ENCODE results near the gene SPINDOC.

Gene SPINDOC

GRCh38 chr11:63816166-63816565 is 2.9 kb downstream of the SPINDOC start:
- no peak overlapping the region for H3K4me3 ChIP-seq (ENCODE audit: low read depth, low read length)
- TF ChIP-seq, protein P1, sequence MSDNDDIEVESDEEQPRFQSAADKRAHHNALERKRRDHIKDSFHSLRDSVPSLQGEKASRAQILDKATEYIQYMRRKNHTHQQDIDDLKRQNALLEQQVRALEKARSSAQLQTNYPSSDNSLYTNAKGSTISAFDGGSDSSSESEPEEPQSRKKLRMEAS (IDR thresholded peaks at IDR 0.05; ENCODE audit: low read depth, low read length): no peak
- DNase-seq (ENCODE audit: low read depth): no peak

DNA sequence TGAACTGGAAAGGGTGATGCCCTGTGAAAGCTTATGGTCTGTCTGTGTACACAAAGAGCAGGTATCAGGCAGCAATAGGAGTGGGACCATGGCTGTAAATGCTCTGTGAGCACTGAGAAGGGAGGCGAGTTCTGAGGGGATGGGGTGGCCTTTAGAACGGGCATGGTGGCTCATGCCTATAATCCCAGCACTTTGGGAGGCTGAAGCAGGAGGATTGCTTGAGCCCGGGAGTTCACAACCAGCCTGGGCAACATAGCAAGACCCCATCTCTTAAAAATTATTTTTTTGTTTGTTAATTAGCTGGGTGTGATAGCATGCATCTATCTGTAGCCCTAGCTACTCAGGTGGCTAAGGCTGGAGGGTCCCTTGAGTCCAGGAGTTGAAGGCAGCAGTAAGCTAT is 3.5 kb downstream of the SPINDOC start:
- H3K4me3 ChIP-seq (ENCODE audit: low read depth, low read length): peak overlapping the region; percentile 4
- DNase-seq (ENCODE audit: low read depth): no peak
- TF ChIP-seq, protein P2, sequence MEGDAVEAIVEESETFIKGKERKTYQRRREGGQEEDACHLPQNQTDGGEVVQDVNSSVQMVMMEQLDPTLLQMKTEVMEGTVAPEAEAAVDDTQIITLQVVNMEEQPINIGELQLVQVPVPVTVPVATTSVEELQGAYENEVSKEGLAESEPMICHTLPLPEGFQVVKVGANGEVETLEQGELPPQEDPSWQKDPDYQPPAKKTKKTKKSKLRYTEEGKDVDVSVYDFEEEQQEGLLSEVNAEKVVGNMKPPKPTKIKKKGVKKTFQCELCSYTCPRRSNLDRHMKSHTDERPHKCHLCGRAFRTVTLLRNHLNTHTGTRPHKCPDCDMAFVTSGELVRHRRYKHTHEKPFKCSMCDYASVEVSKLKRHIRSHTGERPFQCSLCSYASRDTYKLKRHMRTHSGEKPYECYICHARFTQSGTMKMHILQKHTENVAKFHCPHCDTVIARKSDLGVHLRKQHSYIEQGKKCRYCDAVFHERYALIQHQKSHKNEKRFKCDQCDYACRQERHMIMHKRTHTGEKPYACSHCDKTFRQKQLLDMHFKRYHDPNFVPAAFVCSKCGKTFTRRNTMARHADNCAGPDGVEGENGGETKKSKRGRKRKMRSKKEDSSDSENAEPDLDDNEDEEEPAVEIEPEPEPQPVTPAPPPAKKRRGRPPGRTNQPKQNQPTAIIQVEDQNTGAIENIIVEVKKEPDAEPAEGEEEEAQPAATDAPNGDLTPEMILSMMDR (IDR thresholded peaks at IDR 0.05; ENCODE audit: low read depth, low read length): no peak
- TF ChIP-seq POLR2A (IDR thresholded peaks at IDR 0.05; ENCODE audit: extremely low read depth, insufficient read length): no peak
- TF ChIP-seq MYC (IDR thresholded peaks at IDR 0.05; ENCODE audit: low read depth, low read length): no peak
- TF ChIP-seq, protein P1 (IDR thresholded peaks at IDR 0.05; ENCODE audit: low read depth, low read length): no peak

- TF ChIP-seq, protein P1 (IDR thresholded peaks at IDR 0.05; ENCODE audit: low read depth, low read length): no peak
- TF ChIP-seq MYC (IDR thresholded peaks at IDR 0.05; ENCODE audit: low read depth, low read length) (no peak), POLR2A (IDR thresholded peaks at IDR 0.05; ENCODE audit: extremely low read depth, insufficient read length) (no peak)
- TF ChIP-seq, protein P2 (IDR thresholded peaks at IDR 0.05; ENCODE audit: low read depth, low read length): no peak
- no peak overlapping the region for H3K4me3 ChIP-seq (ENCODE audit: low read depth, low read length)
- DNase-seq (ENCODE audit: low read depth): no peak
Observed at GRCh38 chr11:63817758-63818498, 4.7 kb downstream of the SPINDOC start.

DNA sequence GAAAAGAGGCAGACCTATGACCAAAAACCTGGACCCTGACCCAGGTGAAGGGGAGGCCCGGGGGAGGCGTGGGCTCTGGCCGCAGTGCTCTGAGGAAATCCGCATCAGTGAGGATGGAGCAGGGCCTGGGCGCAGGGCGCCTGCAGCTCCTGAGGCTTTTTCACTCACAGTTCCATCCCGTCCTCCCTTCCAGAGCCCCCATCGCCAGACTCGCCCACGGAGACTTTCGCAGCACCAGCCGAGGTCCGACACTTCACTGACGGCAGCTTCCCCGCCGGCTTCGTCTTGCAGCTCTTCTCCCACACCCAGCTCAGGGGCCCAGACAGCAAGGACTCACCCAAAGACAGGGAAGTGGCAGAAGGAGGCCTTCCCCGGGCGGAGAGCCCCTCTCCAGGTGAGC is 5.4 kb downstream of the SPINDOC start:
- no peak overlapping the region for H3K4me3 ChIP-seq (ENCODE audit: low read depth, low read length)
- TF ChIP-seq, protein P2 (IDR thresholded peaks at IDR 0.05; ENCODE audit: low read depth, low read length): no peak
- TF ChIP-seq MYC (IDR thresholded peaks at IDR 0.05; ENCODE audit: low read depth, low read length) (no peak), POLR2A (IDR thresholded peaks at IDR 0.05; ENCODE audit: extremely low read depth, insufficient read length) (no peak)
- TF ChIP-seq, protein P1 (IDR thresholded peaks at IDR 0.05; ENCODE audit: low read depth, low read length): no peak

DNA sequence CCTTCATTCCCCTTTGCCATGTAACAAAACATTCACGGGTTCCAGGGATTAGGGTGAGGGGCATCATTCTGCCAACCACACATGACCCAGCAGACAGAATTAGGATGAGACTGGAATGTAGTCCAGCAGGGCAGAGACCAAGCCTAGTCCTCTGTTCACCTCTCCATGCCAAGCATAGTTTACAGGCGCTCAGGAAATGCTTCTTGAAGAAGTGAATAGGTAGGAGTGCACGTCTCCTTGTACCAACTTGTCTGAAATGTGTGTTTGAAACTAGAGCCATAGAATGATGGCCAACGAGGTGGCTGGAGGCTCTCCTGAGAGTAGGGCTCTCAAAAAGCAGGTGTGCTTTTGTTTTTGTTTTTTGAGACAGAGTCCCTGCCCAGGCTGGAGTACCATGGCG is 8.2 kb downstream of the SPINDOC start:
- TF ChIP-seq POLR2A (IDR thresholded peaks at IDR 0.05; ENCODE audit: extremely low read depth, insufficient read length): no peak
- no peak for TF ChIP-seq MYC (IDR thresholded peaks at IDR 0.05; ENCODE audit: low read depth, low read length)
- TF ChIP-seq, protein P1 (IDR thresholded peaks at IDR 0.05; ENCODE audit: low read depth, low read length): no peak
- TF ChIP-seq, protein P2 (IDR thresholded peaks at IDR 0.05; ENCODE audit: low read depth, low read length): no peak
- no peak for DNase-seq (ENCODE audit: low read depth)
- H3K4me3 ChIP-seq (ENCODE audit: low read depth, low read length): no peak overlapping the region

More for the DNA sequence above, 5.4 kb downstream of the SPINDOC start:
- DNase-seq (ENCODE audit: low read depth): no peak

DNA sequence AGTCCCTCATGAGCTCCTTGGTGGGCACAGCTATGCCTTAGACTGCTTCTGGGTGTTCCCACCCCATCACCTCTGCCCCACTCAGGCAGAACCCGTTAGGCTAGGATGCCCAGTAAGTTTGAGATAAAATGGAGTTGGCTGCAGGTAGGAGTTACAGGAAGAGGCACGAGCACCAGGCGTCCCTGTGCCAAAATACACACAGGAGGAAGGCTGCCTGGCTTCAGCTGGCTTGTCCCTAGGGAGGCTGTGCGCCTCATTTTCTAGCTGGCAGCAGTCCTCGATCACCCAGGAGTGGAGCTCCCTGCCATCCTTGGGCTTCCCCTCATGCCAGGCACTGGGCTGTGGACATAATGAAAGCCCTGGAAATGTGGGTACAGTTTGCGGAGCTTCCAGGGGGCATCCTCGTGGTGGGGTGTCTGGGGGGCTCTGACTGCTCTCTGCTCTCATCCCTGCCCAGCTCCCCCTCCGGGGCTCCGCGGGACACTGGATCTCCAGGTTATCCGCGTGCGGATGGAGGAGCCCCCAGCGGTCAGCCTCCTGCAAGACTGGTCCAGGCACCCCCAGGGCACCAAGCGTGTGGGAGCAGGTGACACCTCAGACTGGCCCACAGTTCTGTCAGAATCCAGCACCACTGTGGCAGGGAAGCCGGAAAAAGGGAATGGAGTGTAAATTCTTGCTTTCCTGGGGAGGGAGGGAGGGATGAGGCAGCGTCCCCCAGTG is 13.4 kb downstream of the SPINDOC start:
- no peak for DNase-seq (ENCODE audit: low read depth)
- H3K4me3 ChIP-seq (ENCODE audit: low read depth, low read length): no peak overlapping the region
- TF ChIP-seq MYC (IDR thresholded peaks at IDR 0.05; ENCODE audit: low read depth, low read length): no peak
- TF ChIP-seq, protein P1 (IDR thresholded peaks at IDR 0.05; ENCODE audit: low read depth, low read length): no peak
- TF ChIP-seq, protein P2 (IDR thresholded peaks at IDR 0.05; ENCODE audit: low read depth, low read length): no peak

Data from NB4 (cell line).